Activated naive CD4-positive, alpha-beta T cell treated with anti-CD3 and anti-CD28 coated beads, Interleukin-2, amount 50 U/mL, for 24 hours (primary cell): ENCODE measurements around the gene SYNDIG1.

ENCODE experiments used
- H3K27ac Mint-ChIP-seq: one replicate; pipeline ENCODE4 v1.8.0; 2021; ENCODE audit warnings: mild to moderate bottlenecking, mixed read lengths
- H3K27me3 Mint-ChIP-seq: one replicate; pipeline ENCODE4 v1.8.0; 2021; ENCODE audit warnings: mixed read lengths
- H3K36me3 Mint-ChIP-seq: one replicate; pipeline ENCODE4 v1.8.0; 2021; ENCODE audit warnings: mixed read lengths
- H3K4me1 Mint-ChIP-seq: one replicate; pipeline ENCODE4 v1.8.0; 2021; ENCODE audit warnings: mixed read lengths
- H3K4me3 Mint-ChIP-seq: one replicate; pipeline ENCODE4 v1.8.0; 2021; ENCODE audit warnings: mild to moderate bottlenecking, mixed read lengths
- H3K9me3 Mint-ChIP-seq: one replicate; pipeline ENCODE4 v1.8.0; 2021; ENCODE audit warnings: mixed read lengths

SYNDIG1 gene

DNA sequence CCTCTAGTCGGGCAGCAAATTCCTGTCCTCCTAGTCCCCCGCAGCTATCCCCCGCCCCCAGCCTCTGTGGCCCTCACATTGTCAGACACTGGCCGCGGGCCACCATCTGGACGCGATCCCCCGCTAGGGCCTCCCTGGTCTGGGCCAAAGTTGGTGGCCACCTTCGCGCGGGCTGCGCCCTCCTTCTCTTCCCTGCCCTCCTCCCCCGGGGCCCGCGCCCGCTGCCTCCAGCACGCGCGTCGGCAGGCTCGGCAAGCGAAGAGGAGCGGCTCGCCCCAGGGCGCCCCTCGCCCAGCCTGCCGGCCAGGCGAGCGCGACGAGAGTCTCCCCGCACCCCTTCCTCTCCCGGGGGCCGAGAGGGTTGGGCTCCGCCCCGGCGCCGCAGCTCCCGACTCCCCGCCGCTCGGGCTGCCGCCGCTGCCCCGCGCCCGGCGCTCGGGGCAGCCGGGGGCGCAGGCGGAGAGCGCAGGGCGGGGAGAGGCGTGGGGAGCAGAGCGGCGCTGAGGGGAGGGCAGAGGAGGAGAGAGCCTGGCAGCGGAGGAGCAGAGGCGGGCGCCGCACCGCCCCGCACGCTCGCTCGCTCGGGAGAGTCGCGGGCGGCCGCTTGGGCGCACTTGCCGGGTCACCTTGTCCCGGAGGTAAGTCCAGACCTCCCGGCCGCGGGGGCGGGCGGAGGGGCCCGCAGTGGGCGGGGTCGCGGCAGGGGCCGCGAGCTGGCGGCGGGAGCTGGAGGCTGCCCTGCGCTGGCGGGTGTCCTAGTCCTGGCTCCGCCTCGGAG lies at the start of gene SYNDIG1:
SYNDIG1 (plus strand) TSS at position 514 of the 778 bp plus-strand sequence. CDS start 73,469 bp downstream, outside the sequence.
- peaks cover 24% of the 10 kb centered on the region for H3K27me3 Mint-ChIP-seq

DNA sequence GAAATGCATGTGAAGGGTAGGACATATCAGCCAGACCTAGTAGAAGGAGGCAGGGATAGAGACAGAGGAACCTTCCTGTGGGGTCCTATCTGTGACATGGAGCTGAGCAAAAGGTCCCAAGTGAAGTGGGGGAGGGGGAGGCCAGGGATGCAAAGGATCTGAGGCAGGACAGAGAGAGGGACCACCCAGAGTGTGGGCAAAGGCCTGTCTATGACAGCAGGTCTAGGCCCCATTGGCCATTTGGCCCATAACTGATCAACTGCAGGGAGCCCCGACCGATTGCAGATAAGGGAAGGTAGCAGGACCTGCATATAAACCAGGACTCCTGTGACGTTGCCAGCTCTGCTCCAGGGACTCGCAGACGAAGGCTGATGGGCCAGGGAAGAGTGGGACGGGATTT lies 49.6 kb upstream of the SYNDIG1 start:
- H3K36me3 Mint-ChIP-seq, result peaks cover 3% of the 10 kb centered on the region
- no peaks in the 10 kb centered on the region for H3K4me1 Mint-ChIP-seq
- H3K27me3 Mint-ChIP-seq, result no peaks in the 10 kb centered on the region
- H3K9me3 Mint-ChIP-seq, result peaks cover 14% of the 10 kb centered on the region
- H3K4me3 Mint-ChIP-seq, result no peak overlapping the region
- H3K27ac Mint-ChIP-seq, result no peak overlapping the region

More for the DNA sequence above, at the start of gene SYNDIG1:
- Mint-ChIP-seq H3K36me3 (no peaks in the 10 kb centered on the region), H3K27ac (no peak within 1 kb of the TSS), H3K9me3 (no peaks in the 10 kb centered on the region), H3K4me3 (peak within 1 kb of the TSS; percentile 42), H3K4me1 (peaks cover 12% of the 10 kb centered on the region)

DNA sequence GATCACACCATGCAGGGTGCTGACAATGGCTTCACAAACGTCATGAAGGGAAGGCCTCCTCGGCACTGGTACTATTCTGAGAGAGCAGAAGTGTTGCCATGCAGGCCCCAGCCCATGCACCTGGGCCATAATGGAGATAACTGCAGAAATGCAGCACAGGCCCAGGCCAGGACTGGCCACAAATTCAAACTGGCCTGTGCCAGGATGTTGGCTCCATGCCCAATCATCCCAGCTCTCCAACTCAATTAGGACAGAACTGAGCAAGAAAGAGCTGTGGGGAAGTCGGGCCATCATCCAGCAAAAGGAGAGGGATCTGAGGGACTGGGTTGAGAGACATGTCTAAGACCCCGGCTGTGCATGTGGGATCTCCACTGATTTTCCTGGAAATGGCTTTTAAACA lies 48.9 kb upstream of the SYNDIG1 start:
- Mint-ChIP-seq H3K27ac (no peak overlapping the region), H3K4me1 (no peaks in the 10 kb centered on the region), H3K27me3 (no peaks in the 10 kb centered on the region), H3K9me3 (peaks cover 10% of the 10 kb centered on the region), H3K36me3 (peaks cover 3% of the 10 kb centered on the region), H3K4me3 (no peak overlapping the region)

DNA sequence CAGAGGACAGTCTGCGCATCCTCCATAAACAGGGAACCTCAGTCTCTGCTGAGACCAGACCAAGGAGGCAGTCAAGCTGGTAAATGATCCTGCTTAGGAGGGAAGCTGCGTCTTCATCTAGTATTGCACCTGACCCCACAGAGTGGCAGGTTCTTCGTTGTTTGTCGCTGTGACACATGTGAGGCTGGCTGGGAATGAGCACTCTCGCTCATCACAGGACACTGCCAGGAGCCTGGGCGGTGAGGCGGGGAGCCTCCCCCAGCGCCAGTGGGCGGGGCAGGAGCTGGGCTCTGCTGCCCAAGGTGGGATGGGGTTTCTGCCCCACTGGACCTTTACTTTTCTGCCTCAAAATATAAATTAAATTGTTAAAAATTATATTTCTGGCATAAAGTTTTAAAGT lies 48.4 kb upstream of the SYNDIG1 start:
- no peak overlapping the region for H3K27ac Mint-ChIP-seq
- H3K36me3 Mint-ChIP-seq, result no peaks in the 10 kb centered on the region
- no peaks in the 10 kb centered on the region for H3K4me1 Mint-ChIP-seq

DNA sequence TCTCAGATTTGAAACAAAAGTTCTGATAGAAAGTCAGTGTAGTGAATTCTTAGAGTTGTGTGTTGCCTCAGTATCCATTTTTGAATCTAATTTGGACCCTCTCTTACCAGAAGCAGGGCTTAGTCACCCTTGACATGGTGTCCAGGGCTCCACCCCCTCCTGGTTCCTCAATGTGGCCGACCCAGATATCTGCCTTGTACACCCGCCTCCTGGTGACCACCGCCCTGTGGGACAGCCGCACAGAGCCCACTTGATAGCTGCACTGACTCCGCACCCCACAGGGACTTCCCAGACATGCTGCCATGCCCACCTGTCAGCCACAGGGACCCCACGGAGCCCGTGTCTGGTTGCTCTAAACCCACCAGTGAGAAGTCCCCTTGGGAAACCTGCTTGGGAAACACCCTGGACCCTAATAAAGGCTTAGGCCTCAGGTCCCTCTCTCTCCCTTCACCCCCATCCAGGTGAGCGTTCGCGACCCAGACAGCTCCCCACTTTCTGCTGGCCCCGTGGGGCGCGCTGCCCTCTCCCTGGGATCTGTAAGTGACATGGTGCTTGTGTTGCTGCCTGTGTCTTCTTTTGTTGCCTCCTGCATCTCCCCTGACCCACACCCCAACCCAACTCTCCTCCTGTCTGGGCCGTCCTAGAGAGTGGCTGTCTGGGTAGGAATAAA lies 47.2 kb upstream of the SYNDIG1 start:
- Mint-ChIP-seq H3K4me3 (no peak overlapping the region), H3K9me3 (no peaks in the 10 kb centered on the region), H3K36me3 (no peaks in the 10 kb centered on the region), H3K27me3 (peaks cover 2% of the 10 kb centered on the region), H3K4me1 (no peaks in the 10 kb centered on the region), H3K27ac (no peak overlapping the region)

More for the DNA sequence above, 48.4 kb upstream of the SYNDIG1 start:
- peaks cover 5% of the 10 kb centered on the region for H3K9me3 Mint-ChIP-seq
- H3K27me3 Mint-ChIP-seq, result no peaks in the 10 kb centered on the region
- no peak overlapping the region for H3K4me3 Mint-ChIP-seq

DNA sequence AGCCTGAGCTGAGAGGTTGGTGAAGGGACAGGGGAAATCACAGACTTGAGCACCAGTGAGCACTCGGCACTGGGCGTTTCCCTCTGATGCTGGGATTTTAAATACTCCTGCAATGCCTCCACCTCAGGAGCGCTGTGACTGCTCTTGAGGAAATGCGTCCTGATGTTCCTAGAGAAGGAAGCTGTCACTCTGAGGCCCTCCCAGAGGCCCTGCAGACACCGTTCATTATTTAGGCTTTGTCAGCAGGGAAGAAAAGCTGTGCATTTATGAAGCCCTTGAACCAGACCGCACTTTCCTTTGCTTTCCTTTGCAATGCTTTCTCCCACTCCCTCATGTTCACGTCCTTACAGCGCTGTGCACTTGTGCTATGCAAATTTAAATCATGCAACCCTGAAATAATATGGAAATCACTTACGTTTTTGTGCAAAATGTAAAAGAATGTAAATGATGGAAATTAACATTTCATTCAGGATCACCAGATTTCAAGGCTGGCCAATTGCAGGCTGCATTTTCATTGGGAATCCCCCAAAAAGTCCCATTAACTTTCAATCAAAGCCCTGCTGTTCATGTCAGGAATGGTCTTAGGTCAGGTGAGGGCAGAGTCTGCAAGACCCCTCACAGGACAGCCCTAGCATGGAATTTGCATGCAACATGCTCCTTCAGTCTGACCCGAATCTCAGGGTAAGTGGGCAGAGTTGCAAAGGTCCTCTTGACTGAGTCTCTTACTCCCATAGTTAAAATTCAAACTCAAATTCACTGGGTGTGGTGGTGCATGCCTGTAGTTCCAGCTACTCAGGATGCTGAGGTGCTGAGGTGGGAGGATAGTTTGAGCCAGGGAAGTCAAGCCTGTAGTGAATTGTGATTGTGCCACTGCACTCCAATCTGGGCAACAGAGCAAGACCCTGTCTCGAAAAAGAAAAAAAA lies 45.8 kb upstream of the SYNDIG1 start:
- Mint-ChIP-seq H3K9me3 (no peaks in the 10 kb centered on the region), H3K27me3 (peaks cover 2% of the 10 kb centered on the region), H3K4me3 (no peak overlapping the region), H3K4me1 (no peaks in the 10 kb centered on the region), H3K36me3 (no peaks in the 10 kb centered on the region), H3K27ac (no peak overlapping the region)

DNA sequence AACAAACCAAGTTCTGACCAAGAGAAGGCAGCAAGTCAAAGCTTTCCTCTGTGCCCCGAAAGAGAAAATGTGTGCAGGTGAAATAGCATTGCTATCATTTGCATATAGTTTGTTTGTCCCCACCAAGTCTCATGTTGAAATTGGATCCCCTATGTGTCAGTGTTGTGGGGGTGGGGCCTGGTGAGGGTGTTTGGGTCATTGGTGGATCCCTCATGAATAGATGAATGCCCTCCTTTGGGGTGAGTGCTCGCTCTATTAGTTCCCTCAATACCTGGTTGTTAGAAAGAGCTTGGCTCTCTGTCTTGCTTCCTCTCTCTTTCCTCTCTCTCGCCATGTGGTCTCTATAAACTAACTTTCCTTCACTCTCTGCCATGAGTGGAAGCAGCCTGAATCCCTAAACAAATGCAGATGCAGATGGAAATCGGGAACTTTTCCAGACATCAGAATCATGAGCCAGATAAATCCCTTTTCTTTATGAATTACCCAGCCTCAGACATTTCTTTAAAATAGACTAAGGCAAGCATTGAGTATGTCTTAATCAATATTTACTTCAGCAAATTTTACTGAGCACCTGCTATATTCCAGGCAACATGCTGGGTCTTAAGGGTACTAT lies 43.8 kb upstream of the SYNDIG1 start:
- no peaks in the 10 kb centered on the region for H3K4me1 Mint-ChIP-seq
- H3K4me3 Mint-ChIP-seq, result no peak overlapping the region
- no peaks in the 10 kb centered on the region for H3K9me3 Mint-ChIP-seq
- no peaks in the 10 kb centered on the region for H3K36me3 Mint-ChIP-seq
- H3K27me3 Mint-ChIP-seq, result peaks cover 2% of the 10 kb centered on the region
- no peak overlapping the region for H3K27ac Mint-ChIP-seq

DNA sequence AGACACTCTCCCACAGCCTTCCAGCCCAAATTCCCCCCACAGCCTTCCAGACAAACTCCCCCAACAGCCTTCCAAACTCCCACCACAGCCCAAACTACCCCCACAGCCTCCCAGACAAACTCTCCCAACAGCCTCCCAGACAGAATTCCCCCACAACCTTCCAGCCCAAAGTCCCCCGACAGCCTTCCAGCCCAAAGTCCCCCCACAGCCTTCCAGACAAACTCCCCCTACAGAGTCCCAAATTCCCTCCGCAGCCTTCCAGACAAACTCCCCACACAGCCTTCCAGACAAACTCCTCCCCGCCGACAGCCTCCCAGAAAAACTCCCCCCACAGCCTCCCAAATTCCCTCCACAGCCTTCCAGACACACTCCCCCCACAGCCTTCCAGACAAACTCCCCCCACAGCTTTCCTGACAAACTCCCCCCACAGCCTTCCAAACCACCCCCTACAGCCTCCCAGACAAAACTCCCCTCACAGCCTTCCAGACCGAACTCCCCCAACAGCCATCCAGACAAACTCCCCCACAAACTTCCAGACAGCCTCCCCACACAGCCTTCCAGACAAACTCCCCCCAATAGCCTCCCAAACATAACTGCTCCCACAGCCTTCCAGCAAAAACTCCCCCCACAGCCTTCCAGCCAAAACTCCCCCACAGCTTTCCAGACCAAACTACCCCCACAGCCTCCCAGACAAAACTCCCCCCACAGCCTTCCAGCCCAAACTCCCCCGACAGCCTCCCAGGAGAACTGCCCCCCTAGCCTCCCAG lies 38.0 kb upstream of the SYNDIG1 start:
- no peaks in the 10 kb centered on the region for H3K4me1 Mint-ChIP-seq
- H3K4me3 Mint-ChIP-seq, result no peak overlapping the region
- H3K9me3 Mint-ChIP-seq, result no peaks in the 10 kb centered on the region
- H3K36me3 Mint-ChIP-seq, result no peaks in the 10 kb centered on the region
- H3K27ac Mint-ChIP-seq, result no peak overlapping the region
- H3K27me3 Mint-ChIP-seq, result peaks cover under 1% of the 10 kb centered on the region

DNA sequence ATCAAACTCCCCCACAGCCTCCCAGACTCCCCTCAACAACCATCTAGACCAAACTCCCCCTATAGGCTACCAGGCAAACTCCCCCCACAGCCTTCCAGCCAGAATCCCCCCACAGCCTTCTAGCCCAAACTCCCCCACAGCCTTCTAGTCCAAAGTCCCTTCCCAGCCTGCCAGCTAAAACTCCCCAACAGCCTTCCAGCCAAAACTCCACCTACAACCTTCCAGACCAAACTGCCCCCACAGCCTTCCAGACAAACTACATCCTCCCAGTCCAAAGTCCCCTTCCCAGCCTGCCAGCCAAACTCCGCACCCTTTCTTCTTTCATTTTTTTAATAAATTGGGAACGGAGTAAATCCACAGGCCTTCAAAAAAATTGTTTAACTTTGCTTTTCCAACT lies 37.4 kb upstream of the SYNDIG1 start:
- Mint-ChIP-seq H3K27me3 (no peaks in the 10 kb centered on the region), H3K4me1 (no peaks in the 10 kb centered on the region), H3K9me3 (no peaks in the 10 kb centered on the region), H3K27ac (no peak overlapping the region), H3K4me3 (no peak overlapping the region), H3K36me3 (no peaks in the 10 kb centered on the region)

DNA sequence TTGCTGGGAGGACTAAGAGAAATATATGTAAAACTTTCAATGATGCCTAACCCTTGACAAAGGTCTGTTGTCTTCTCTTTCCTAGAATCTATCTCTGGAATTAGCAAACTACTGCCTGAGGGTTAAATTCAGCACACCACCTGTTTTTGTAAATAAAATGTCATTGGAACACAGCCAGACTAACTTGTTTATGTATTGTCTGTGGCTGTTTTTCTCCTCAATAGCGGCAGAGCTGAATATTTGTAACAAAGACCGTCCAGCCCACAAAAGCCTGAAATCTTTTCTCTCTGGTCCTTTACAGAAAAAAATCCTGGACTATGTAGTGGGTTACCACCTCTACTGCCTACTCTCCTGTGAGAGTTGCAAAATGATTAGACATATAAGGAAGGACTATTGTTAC lies 33.3 kb upstream of the SYNDIG1 start:
- H3K4me1 Mint-ChIP-seq, result no peaks in the 10 kb centered on the region
- H3K9me3 Mint-ChIP-seq, result no peaks in the 10 kb centered on the region
- no peak overlapping the region for H3K4me3 Mint-ChIP-seq
- no peaks in the 10 kb centered on the region for H3K36me3 Mint-ChIP-seq
- no peak overlapping the region for H3K27ac Mint-ChIP-seq
- H3K27me3 Mint-ChIP-seq, result no peaks in the 10 kb centered on the region

DNA sequence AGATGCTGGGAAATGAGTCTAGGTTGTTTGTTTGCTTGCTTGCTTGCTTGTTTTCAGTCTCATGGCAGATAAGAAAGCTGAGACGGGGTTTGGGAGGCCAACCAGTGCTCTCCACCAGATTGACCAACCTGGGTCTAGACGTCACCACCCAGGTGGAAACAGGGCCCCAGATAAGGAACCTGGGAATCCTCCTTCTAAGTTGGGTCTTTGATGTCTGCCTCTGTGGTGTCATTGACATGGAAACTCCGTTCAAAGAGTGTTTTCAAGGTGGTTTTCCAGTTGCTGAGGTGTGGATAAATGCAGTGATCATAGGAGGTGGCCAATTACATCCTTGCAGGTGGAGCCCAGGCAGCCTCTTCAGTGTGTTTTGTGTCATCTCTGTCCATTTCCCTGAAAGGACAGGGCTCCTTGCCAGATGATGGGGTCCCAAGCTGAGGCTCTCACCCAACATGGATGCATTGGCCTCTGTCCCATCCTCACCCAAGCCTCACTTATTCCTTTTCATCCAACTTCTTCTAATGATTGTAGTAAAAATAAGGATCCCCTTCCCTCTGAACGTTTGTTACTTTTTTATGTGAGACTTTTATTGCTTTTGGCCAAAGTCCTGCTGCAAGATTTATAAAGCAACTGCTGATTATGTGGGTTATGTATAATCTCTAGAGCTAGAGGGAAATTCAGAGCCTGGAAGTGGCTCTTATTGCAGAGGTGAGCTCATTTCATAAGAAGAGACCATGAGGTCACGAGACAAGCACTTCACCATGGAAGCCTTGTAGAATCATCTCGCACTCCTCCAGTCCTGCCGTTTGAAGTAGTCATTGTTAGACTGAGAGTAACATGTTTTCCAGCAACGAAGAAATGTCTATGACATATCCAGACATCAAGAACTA lies 32.0 kb upstream of the SYNDIG1 start:
- no peaks in the 10 kb centered on the region for H3K9me3 Mint-ChIP-seq
- no peak overlapping the region for H3K27ac Mint-ChIP-seq
- no peaks in the 10 kb centered on the region for H3K27me3 Mint-ChIP-seq
- H3K36me3 Mint-ChIP-seq, result no peaks in the 10 kb centered on the region
- no peaks in the 10 kb centered on the region for H3K4me1 Mint-ChIP-seq
- no peak overlapping the region for H3K4me3 Mint-ChIP-seq

DNA sequence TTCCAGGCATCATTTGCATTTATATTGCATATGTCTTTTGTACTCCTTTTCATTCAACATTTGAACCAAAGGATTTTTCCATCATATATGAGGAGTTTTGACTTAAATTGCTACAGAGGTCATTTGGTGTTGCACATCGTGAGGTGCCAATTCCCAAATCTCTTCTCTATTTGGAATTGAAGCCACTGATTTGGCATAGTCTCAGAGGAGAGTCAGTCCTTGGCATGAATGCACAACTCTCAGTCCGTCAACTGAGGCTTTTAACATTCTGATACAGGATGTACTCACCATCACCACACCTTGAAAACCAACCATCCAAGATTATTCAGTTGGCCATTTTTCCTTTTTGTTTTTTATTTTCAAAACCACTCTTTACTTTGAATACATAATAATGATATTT lies 31.1 kb upstream of the SYNDIG1 start:
- Mint-ChIP-seq H3K4me1 (no peaks in the 10 kb centered on the region), H3K9me3 (no peaks in the 10 kb centered on the region), H3K27ac (no peak overlapping the region), H3K27me3 (no peaks in the 10 kb centered on the region), H3K36me3 (no peaks in the 10 kb centered on the region), H3K4me3 (no peak overlapping the region)

DNA sequence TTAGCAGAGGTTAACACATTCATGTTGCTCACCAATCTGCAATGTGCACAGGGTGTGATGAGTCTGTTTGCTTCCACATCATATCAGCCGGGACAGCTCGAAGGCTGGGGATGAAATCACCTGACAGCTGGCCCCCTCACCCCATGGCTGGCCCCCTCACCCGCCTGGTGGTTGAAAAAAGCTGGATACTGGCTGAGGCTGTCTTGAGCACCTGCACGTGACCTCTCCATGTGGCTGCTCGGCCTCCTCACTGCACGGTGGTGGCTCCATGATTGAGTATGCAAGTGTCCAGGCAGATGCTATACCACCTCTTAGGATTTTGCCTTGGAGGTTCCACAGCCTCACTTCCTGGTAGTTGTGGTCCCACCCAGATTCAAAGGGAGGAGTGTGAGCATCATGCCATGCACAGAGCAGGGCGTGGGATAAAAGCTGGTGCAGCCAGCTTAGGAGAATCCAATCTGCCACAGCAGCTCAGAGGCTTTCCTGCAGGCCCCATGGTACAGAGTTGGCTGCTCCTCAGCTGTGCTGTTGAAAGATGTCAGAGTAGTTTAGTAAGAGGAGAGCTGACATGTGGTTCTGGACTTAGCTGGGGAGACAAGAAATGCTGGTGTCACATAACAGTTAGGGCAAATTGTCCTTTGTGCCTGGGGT lies 29.6 kb upstream of the SYNDIG1 start:
- no peaks in the 10 kb centered on the region for H3K27me3 Mint-ChIP-seq
- no peaks in the 10 kb centered on the region for H3K36me3 Mint-ChIP-seq
- H3K27ac Mint-ChIP-seq, result no peak overlapping the region
- H3K4me3 Mint-ChIP-seq, result no peak overlapping the region
- no peaks in the 10 kb centered on the region for H3K4me1 Mint-ChIP-seq
- H3K9me3 Mint-ChIP-seq, result no peaks in the 10 kb centered on the region

DNA sequence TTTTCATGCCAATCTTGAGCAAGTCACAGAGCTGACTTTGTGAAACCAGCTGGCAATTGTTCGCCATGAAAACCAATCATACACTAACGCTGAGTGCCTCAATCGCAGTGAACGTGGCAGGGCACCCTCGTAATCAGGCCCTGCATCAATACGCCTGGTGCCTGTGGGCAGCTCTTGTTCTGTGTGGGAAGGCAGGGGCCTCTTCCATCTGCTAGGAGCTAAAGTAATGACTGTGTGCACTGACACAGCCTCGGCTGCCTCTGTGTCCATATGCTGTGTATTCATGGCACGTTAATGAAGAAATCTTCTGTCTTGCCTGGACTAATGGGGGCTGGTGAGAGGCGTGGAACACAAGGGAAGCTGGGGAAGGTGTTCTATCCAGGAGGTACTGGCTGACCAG lies 27.8 kb upstream of the SYNDIG1 start:
- Mint-ChIP-seq H3K27ac (no peak overlapping the region), H3K27me3 (no peaks in the 10 kb centered on the region), H3K9me3 (no peaks in the 10 kb centered on the region), H3K36me3 (no peaks in the 10 kb centered on the region), H3K4me3 (no peak overlapping the region), H3K4me1 (no peaks in the 10 kb centered on the region)
